ENCODE results near the gene GRIA1. TPM values are rescaled to one million over a fixed set of nuclear protein-coding genes. Genes with fewer than 3 reads are reported as not detected.
"Not testable (repeated sequence)": the region's sequence is repeated elsewhere in the genome, so short reads cannot be mapped to it uniquely, and the experiment has no call there.

GRIA1 gene
- total RNA-seq, 1 experiment from 2014 or later: not detected

- no peak for DNase-seq (ENCODE audit: low read depth)
- in situ Hi-C loops (cut with HindIII; ENCODE audit: low pct_unique_long_range_greater_than_20kb, low sequenced_read_pairs): no loop called here
These were observed 228.9 kb downstream of the GRIA1 start for GRCh38 chr5:153719324-153719723.

- DNase-seq (ENCODE audit: low read depth); in situ Hi-C loops (cut with HindIII; ENCODE audit: low pct_unique_long_range_greater_than_20kb, low sequenced_read_pairs): not testable (repeated sequence)
These were observed 232.6 kb downstream of the GRIA1 start for GRCh38 chr5:153723022-153723610.

GRCh38 chr5:153742060-153742459, 251.6 kb downstream of the GRIA1 start:
- in situ Hi-C loops (cut with HindIII; ENCODE audit: low pct_unique_long_range_greater_than_20kb, low sequenced_read_pairs): no loop called here
- DNase-seq (ENCODE audit: low read depth): no peak

DNA sequence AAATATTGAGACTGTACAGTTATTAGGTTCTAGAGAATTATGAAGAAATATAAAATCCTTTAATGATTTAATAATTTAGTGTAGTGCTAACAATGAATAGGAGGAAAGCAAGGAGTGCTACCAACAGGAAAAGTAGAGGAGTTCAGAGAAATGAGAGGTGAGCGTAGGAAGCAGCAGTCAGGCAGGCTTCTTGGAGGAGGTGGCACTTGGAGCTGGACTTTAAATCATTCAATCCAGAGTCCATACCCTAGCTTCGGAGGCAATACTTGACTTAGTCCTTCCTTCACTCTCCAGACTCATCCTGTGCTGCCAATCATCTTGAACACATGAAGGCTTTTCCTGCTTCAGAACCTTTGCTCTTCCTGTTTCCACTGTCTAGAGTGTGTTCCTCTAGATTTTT, 254.3 kb downstream of the GRIA1 start:
- in situ Hi-C loops (cut with HindIII; ENCODE audit: low pct_unique_long_range_greater_than_20kb, low sequenced_read_pairs): no loop called here
- DNase-seq (ENCODE audit: low read depth): no peak

DNA sequence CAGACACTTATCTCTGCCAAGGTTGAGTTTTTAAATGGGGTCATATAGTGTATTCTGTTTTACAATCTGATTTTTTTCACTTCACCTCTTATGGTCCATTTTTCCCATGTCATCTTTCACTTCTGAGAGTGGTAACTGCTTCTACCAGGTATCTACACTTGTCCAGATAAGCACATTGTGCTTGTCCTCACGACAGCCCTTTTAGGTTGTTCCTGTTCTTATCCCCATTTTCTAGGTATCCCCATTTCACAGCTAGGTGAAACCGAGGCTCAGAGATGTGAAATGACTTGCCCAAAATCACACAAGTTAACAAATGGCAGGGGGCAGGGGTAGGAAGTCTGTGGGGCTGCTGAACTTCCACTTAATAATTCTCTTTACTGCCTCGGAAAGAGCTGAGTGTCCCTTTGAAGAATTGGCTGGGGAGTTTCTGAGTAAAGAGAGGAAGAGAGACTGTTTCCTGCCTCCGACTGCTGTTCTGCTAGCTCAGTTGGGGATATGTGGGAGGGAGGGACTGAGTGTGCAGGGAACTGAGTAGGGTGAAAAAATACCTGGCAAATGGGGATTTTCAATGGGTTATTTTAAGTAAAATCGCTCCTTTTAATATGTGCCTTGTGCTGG, 255.4 kb downstream of the GRIA1 start:
- in situ Hi-C loops (cut with HindIII; ENCODE audit: low pct_unique_long_range_greater_than_20kb, low sequenced_read_pairs): no loop called here
- no peak for DNase-seq (ENCODE audit: low read depth)

DNA sequence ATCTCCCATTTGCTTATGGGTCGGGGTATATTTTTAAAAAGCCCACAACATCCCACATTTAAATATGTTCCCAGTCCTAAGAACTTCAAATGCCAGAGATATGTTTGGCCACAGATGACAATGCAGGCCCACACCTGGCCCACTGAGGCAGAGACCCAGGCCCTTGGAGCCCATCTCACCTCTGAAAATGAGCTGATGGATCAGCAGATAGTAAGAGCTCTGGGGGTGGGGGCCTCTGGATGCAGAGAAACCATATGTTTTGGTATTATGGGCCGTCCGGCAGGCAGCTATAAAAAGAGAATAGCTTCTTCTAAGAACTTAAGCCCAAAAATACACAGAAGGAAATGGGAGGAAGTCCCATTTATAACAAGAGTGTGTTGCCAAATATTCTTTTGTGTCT, 256.0 kb downstream of the GRIA1 start:
- DNase-seq (ENCODE audit: low read depth): no peak
- in situ Hi-C loops (cut with HindIII; ENCODE audit: low pct_unique_long_range_greater_than_20kb, low sequenced_read_pairs): no loop called here

DNA sequence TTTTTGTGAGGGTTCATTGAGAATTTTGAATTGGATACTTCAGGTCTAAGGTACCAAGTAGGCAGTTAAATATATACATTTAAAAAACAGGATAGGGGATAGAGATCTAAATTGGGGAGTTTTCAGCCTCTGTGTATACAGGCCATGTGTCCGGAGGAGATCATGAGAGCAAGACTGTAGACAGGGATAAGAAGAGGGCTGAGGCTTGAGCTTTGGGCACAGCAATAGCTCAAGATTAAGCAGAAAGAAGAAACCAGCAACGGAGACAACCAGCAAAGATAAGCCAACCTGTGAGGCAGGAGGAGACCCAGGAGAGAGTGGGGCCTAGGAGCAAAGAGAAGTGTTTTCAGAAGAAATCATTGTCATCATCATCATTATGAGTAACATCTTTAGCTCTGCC, 258.4 kb downstream of the GRIA1 start:
- in situ Hi-C loops (cut with HindIII; ENCODE audit: low pct_unique_long_range_greater_than_20kb, low sequenced_read_pairs): no loop called here
- no peak for DNase-seq (ENCODE audit: low read depth)

- no peak for DNase-seq (ENCODE audit: low read depth)
- in situ Hi-C loops (cut with HindIII; ENCODE audit: low pct_unique_long_range_greater_than_20kb, low sequenced_read_pairs): no loop called here
These were observed 259.5 kb downstream of the GRIA1 start for GRCh38 chr5:153749960-153750359.

DNA sequence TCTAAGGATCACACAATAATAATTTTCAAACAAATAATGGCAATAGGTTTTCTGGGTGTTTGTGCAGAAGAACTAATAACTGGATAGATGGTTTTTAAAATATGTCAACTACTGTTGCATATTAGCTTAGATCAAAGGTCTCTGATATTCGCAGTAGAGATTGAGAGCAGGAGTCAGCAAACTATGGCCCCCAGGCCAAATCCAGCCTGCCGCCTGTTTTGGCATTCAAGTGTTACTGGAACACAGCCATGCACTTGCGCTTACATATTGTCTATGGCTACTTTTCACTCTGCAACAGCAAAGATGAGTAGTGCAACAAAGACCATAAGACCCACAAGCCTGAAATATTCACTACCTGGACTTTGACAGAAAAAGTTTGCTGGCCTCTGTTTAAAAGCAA, 260.8 kb downstream of the GRIA1 start:
- DNase-seq (ENCODE audit: low read depth): no peak
- in situ Hi-C loops (cut with HindIII; ENCODE audit: low pct_unique_long_range_greater_than_20kb, low sequenced_read_pairs): no loop called here

GRCh38 chr5:153752890-153753289, 262.4 kb downstream of the GRIA1 start:
- in situ Hi-C loops (cut with HindIII; ENCODE audit: low pct_unique_long_range_greater_than_20kb, low sequenced_read_pairs): no loop called here
- DNase-seq (ENCODE audit: low read depth): no peak

DNA sequence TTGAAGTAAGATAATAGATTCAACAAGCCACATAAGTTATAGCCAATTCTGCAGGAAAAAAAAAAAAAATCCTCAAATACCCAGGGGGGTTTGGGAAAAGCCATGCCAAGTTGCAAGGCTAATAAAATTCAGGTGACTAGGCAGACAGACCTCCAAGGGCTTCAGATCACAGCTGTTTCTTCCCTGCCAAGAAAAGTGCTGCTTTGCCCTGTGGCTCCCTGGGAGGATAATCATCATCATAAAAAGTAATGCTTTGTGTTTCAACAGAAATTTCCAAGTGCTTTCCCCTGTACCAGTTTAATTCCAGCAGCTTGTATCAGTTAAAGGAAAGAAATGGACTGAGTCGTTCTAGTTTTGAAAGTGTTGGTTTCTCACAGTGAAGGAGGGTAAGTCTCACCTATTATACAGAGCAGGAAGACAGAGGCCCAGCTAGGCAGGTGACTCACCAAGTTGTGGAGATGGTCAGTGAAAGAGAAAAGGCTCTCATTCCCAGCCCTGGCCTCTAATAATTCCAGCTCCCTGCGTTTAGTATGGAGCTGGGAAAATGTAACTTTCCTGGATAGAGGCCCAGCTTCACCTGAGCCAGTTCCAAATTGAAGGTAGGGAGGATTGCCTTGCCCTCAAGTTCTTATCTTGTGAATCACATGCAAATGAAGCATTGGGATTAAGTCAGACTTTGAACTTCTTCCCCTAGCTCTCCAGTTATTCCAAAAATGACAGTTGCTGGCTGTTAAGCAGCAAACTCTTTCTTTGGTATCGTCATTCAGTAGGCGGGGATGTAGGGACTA, 263.4 kb downstream of the GRIA1 start:
- in situ Hi-C loops (cut with HindIII; ENCODE audit: low pct_unique_long_range_greater_than_20kb, low sequenced_read_pairs): no loop called here
- no peak for DNase-seq (ENCODE audit: low read depth)

DNA sequence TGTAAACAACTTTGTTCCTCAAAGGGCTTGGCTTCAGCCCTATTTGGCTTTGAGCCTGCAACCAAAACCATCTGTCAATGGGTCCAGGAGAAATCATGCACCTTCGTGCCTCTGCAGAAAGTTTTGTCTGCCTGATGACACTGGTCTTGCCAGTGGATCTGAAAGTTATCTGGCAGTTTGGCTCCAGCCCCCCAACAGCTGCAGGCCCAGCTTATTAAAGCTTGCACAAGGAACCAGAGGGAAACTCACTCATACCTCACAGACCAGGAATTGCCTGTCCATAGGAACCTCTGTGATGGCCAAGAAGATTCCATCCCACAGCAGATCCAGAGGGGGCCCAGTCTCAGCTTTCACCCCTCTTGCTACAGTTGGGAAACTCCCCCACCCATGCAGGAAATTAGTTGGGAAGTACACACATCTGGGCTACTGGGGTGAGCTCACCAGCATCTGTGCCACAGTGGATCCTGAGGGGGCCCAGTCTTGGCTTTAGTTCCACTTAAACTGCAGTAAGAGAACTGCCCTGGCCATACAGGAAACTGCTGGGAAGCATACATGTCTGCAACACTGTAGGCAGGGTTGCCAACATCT, 265.5 kb downstream of the GRIA1 start:
- no peak for DNase-seq (ENCODE audit: low read depth)
- in situ Hi-C loops (cut with HindIII; ENCODE audit: low pct_unique_long_range_greater_than_20kb, low sequenced_read_pairs): no loop called here

DNA sequence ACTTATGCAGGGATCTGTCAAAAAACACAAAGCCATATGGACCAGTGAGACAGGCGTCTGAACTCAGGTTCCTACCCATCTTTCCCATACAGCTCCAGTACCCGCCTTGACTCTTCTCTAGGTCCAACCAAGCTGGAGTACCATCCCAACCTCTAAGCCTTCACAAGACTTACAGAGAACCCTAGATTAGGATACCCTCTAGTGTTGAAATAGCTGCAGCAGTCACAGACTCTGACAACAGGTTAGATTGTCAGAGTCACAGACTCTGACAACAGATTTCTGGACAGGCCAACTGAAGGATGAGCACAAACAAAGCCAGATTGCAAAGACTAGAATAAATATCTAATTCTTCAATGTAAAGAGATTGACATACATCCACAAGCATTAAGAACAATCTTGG, 266.1 kb downstream of the GRIA1 start:
- in situ Hi-C loops (cut with HindIII; ENCODE audit: low pct_unique_long_range_greater_than_20kb, low sequenced_read_pairs): no loop called here
- no peak for DNase-seq (ENCODE audit: low read depth)

DNA sequence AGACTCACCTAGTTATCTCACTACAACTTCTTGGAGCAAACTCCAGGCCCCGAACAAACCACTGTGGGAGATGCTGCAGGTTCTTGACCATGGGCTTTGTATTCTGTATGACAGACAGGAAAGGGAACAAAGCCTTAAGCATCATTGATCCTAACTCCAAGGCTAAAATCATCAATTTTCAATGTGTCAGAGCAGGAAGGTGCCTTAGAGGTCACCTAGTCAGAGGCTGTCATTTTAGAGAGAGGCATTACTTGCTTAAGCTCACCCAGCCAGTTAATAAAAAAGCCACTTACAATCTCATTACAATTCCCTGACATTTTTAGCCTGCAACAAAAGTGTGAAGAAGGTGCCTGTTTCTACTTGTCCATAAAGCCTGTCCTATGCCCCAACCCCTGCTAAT, 275.5 kb downstream of the GRIA1 start:
- no peak for DNase-seq (ENCODE audit: low read depth)
- in situ Hi-C loops (cut with HindIII; ENCODE audit: low pct_unique_long_range_greater_than_20kb, low sequenced_read_pairs): no loop called here

DNA sequence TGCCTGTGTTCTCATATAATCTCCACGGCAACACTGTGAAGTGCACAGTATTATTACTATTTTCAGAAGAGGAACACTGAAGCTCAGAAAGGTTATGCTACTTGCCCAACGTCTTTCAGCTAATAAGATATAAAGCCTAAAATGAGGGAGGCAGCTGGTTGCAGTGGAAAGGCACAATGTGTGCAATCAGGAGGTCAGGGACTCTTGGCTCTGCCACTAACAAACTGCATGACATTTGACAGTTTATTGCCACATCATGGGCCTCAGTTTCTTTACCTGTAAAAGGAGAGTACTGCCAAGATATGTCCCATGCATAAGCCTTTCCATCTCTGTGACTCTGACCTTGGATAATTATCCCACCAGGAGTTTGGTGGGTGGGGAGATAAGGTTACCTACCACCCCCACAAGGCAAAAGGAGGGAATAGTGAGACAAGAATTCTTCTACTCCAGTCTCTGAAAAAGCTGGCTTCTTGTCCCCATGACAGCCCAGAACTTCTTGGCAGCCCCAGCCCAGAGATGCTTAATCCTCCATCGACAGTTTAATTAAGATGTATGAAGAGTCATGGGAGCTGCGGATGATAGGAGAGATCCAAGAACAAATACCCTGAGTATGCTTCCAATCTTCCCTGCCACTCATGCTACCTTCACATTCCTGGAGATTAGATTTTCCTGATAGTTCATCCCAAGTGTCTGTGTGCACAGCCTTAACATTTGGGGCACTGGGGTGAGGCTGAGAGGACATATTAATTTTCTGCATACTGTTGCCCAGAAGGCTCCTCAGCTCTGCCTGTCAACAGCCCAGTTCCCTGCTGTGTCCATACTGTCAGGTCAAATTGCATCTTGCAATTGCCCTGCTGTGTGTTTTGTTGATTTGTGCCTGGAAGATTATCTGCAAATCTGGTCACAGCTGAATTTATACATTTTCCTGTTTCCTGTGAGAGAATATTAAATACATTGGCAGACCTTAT, 277.0 kb downstream of the GRIA1 start:
- in situ Hi-C loops (cut with HindIII; ENCODE audit: low pct_unique_long_range_greater_than_20kb, low sequenced_read_pairs): no loop called here
- no peak for DNase-seq (ENCODE audit: low read depth)

- DNase-seq (ENCODE audit: low read depth): no peak
- in situ Hi-C loops (cut with HindIII; ENCODE audit: low pct_unique_long_range_greater_than_20kb, low sequenced_read_pairs): no loop called here
These were observed 279.6 kb downstream of the GRIA1 start for GRCh38 chr5:153770066-153770465.

DNA sequence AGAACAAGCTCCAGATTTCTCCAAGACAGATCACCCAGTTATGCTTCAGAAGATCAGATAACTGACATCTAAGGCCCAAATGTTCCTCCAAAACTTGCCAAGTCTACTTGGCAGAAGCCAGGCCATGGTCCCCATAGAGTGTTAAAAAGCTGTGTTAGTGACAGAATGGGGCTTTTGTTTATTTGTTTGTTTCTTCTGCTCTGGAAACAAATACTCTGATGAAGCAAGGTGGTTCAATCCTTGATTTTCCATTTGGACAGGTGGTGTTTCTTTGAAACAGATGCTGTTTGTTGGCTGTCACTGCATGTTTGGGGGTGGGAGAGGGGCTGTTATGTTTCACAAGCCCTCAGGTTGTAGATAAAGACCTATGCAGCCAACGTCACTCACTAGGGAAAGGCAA, 284.2 kb downstream of the GRIA1 start:
- DNase-seq (ENCODE audit: low read depth): no peak
- in situ Hi-C loops (cut with HindIII; ENCODE audit: low pct_unique_long_range_greater_than_20kb, low sequenced_read_pairs): no loop called here

GRCh38 chr5:153775923-153776322, 285.5 kb downstream of the GRIA1 start:
- no peak for DNase-seq (ENCODE audit: low read depth)
- in situ Hi-C loops (cut with HindIII; ENCODE audit: low pct_unique_long_range_greater_than_20kb, low sequenced_read_pairs): no loop called here
